IgD-negative memory B cell (primary cell): Measurements from ENCODE around the gene EFNA2. TPM values are rescaled to one million over a fixed set of nuclear protein-coding genes. Genes with fewer than 3 reads are reported as not detected.
"Not testable (repeated sequence)": the region's sequence is repeated elsewhere in the genome, so short reads cannot be mapped to it uniquely, and the experiment has no call there.

ENCODE experiments used
- H3K27ac Mint-ChIP-seq, 3 donors: one replicate each; pipeline ENCODE4 v1.8.0; 2020 to 2022; ENCODE audit warnings: mild to moderate bottlenecking in 3 of 3, mixed read lengths in 3 of 3, moderate library complexity in 1 of 3
- H3K27me3 Mint-ChIP-seq: one replicate; pipeline ENCODE4 v1.8.0; 2021; ENCODE audit warnings: mixed read lengths
- H3K36me3 Mint-ChIP-seq: one replicate; pipeline ENCODE4 v1.8.0; 2020; ENCODE audit warnings: mild to moderate bottlenecking, mixed read lengths
- H3K4me1 Mint-ChIP-seq, 3 donors: one replicate each; pipeline ENCODE4 v1.8.0; 2020 to 2022; ENCODE audit warnings: mixed read lengths in 3 of 3, mild to moderate bottlenecking in 1 of 3
- H3K4me3 Mint-ChIP-seq, 4 donors: one replicate each; pipeline ENCODE4 v1.8.0; 2020 to 2022; ENCODE audit warnings: mild to moderate bottlenecking in 4 of 4, mixed read lengths in 4 of 4, moderate library complexity in 3 of 4
- H3K9me3 Mint-ChIP-seq, 3 donors: one replicate each; pipeline ENCODE4 v1.8.0; 2020 to 2021; ENCODE audit warnings: mixed read lengths in 3 of 3, mild to moderate bottlenecking in 1 of 3
- polyA plus RNA-seq: library from polyadenylated mRNA; unstranded; fragments of 300-500 nt; fragmentation: Illumina TruSeq; gene quantifications from one replicate; pipeline ENCODE4 v1.2.3, GENCODE V29; 2021

EFNA2 gene
- polyA plus RNA-seq, 1 donor from 2014 or later, result not detected

DNA sequence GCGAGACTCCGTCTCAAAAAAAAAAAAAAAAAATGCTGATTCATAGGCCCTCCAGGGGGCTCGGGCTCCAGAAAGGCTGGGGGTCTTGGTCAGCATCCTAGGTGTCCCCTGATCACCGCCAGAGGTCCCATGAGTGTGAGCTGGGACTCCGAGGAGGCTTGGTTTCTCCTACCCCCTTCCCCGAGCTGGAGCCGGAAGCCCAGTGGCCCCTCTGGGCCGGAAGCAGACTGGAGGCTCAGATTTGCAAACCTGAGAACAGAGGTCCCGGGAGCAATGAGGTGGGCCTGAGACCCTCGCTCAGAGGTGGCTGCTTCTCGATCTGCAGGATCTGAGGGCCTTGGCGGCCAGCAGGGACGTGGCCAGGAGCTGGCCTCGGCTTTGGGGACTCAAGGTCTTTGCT, 41.5 kb downstream of the EFNA2 start:
- H3K27ac Mint-ChIP-seq, result no peak overlapping the region
- peaks cover 2% of the 10 kb centered on the region for H3K36me3 Mint-ChIP-seq
- peaks cover 25% of the 10 kb centered on the region for H3K27me3 Mint-ChIP-seq
- no peak overlapping the region for H3K4me3 Mint-ChIP-seq
- no peaks in the 10 kb centered on the region for H3K9me3 Mint-ChIP-seq
- peaks cover 0 to 8% (median 0%) of the 10 kb centered on the region in 3 donors for H3K4me1 Mint-ChIP-seq

DNA sequence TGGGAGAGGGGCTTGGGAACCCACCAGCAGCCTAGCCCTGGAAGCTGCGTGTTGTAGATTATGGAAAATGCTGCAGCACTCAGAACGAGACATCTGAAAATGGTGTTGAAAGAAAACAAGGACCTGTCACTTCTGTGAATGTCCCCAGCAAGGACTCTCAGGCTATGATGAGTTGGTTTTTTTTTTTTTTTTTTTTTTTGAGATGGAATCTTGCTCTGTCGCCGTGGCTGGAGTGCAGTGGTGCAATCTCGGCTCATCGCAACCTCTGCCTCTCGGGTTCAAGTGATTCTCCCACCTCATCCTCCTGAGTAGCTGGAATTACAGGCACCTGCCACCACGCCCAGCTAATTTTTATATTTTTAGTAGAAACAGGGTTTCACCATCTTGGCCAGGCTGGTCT, 46.5 kb downstream of the EFNA2 start:
- not testable (repeated sequence) for H3K27ac Mint-ChIP-seq, H3K4me3 Mint-ChIP-seq, H3K36me3 Mint-ChIP-seq, H3K4me1 Mint-ChIP-seq, H3K27me3 Mint-ChIP-seq, H3K9me3 Mint-ChIP-seq

DNA sequence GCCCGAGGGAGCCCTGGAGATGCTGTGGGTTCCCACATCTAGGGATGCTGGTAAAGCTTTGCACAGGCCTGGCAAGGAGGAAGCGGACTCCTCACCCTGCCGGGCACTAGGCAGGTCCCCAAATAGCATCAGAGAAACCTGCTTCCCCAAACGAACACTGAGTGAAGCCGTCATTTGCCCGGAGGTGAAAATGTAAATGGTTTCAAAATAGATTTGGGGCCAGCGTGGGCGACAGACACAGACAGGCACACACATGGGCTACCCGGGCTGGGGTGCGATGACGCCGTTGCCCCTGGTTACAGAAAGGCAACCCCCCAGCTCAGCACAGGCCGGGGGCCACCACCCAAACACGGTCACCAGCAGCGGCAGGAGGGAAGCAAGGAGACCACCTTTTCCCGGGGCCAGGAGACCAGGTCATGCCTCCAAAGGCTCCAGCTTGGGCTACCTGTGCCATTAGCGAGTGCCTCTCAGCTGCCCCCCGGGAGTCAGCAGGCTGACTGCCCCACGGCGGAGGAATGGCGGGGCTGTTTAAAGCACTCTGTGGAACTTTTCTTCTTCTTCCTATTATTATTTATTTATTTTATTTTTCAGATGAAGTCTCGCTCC, 50.5 kb downstream of the EFNA2 start:
- peaks cover 1% of the 10 kb centered on the region for H3K27me3 Mint-ChIP-seq

DNA sequence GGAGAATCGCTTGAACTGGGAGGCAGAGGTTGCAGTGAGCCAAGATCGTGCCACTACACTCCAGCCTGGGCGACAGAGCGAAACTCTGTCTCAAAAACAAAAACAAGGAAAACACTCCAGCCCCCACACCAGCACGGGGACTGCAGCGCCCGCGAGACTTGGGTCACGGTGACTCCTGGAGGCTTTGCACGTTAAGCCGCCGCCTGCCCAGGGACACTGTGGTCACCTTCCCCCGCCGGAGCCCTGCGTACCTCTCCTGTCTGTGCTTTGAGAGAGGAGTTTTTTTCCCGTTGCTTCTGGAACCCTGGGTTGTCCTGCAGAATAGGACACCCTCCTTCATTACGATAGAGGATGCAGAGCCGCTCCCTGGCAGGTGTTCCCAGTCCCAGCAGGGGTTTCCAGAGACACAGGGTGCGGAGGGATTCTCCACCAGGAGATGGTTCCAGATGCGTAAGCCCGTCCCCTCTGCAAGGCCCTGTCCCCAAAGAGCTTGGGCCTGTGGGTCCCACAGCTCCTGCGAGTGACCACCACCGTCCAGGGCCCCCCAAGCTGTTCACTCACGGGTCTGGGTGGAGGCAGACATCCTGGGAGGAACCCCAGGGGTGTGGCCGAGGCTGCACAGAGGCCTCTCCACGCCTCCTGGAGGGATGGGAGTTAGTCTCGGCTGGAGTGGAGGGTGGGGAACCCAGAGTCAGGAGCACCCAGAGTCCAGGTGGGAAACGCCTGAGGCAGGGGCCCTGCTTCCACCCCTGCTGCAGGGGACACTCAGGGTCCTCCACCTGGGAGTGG, 55.2 kb downstream of the EFNA2 start:
- Mint-ChIP-seq H3K4me3 (no peak overlapping the region), H3K4me1 (peaks cover 11 to 14% (median 13%) of the 10 kb centered on the region in 3 donors), H3K27me3 (peaks cover 1% of the 10 kb centered on the region), H3K9me3 (peaks cover 0 to 2% (median 0%) of the 10 kb centered on the region in 3 donors), H3K27ac (no peak overlapping the region), H3K36me3 (no peaks in the 10 kb centered on the region)

More for the DNA sequence above, 50.5 kb downstream of the EFNA2 start:
- Mint-ChIP-seq H3K4me1 (peaks cover 6 to 11% (median 7%) of the 10 kb centered on the region in 3 donors), H3K9me3 (no peaks in the 10 kb centered on the region), H3K27ac (peak overlapping the region in 2 of 3 donors; percentile 46 to 72), H3K4me3 (peak overlapping the region; percentile 16 to 84 (median 56)), H3K36me3 (no peaks in the 10 kb centered on the region)

DNA sequence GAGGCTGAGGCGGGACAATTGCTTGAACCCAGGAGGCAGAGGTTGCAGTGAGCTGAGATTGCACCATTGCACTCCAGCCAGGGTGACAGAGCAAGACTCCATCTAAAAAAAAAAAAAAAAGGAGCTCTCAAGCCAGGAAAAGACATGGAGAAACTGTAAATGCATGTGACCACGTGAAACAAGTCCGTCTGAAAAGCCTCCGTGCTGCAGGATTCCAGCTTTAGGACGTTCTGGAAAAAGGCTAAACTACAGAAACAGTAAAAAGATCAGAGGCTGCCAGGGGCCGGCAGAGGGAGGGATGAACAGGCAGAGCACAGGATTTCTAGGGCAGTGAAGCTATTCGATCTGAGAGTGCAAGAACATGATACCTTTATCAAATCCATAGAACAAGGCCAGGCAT, 57.4 kb downstream of the EFNA2 start:
- H3K9me3 Mint-ChIP-seq, result peaks cover 0 to 2% (median 0%) of the 10 kb centered on the region in 3 donors
- peaks cover 6 to 9% (median 8%) of the 10 kb centered on the region in 3 donors for H3K4me1 Mint-ChIP-seq
- peak overlapping the region in 1 of 4 donors; percentile 30 for H3K4me3 Mint-ChIP-seq
- no peaks in the 10 kb centered on the region for H3K27me3 Mint-ChIP-seq
- H3K27ac Mint-ChIP-seq, result peak overlapping the region in 1 of 3 donors; percentile 53
- H3K36me3 Mint-ChIP-seq, result no peaks in the 10 kb centered on the region

DNA sequence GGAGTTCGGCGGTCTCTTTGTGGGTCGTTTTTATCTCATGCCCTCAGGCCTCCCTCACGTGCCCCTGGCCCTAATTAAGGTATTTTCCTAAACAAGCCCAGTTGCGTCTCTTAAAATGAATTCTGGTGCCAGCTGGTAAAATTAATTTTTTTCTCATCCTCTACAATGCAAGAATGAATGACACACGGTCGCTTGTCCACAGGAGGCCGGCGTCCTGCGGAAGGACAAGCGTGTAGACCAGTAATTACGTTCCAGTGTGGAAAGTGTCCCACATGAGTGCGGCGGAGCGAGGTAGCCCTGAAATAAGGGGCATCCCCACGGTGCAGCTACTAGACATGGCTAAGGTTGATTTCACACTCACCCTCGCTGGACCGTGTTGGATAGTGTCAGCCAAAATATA, 63.5 kb downstream of the EFNA2 start:
- Mint-ChIP-seq H3K27me3 (no peaks in the 10 kb centered on the region), H3K27ac (peak overlapping the region in 1 of 3 donors; percentile 7), H3K36me3 (no peaks in the 10 kb centered on the region), H3K4me3 (peak overlapping the region in 1 of 4 donors; percentile 40), H3K9me3 (peaks cover 0 to 2% (median 0%) of the 10 kb centered on the region in 3 donors), H3K4me1 (peaks cover 3 to 8% (median 6%) of the 10 kb centered on the region in 3 donors)

DNA sequence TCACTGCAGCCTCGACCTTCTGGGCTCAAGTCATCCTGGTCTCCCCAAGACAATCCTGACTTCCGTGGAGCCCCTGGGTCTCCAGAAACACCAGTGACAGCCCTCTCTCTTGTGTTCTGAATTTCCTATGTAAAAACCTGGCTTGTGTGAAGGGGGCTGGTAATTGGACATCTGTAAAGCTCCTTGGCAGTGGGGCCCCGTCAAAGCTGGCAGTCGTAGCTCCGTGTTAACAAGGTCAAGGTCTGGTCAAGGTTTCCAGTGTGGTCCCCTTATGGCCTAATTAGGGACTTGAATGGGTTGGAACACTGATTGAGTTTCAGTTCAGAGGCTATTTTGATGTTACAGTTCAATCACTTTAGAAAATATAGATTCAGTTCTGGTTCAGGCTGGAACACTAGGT, 65.2 kb downstream of the EFNA2 start:
- Mint-ChIP-seq H3K4me3 (peak overlapping the region in 1 of 4 donors; percentile 87), H3K27ac (peak overlapping the region in 1 of 3 donors; percentile 32), H3K9me3 (no peaks in the 10 kb centered on the region)

More for the DNA sequence above, 65.2 kb downstream of the EFNA2 start:
- peaks cover 0 to 5% (median 4%) of the 10 kb centered on the region in 3 donors for H3K4me1 Mint-ChIP-seq
- no peaks in the 10 kb centered on the region for H3K36me3 Mint-ChIP-seq
- H3K27me3 Mint-ChIP-seq, result no peaks in the 10 kb centered on the region

Other genes with a start within 250 kb of the EFNA2 start
- gene ABCA7, start 245.8 kb upstream of the EFNA2 start, polyA plus RNA-seq, result 21.4 TPM
- 391 TPM for gene ARHGAP45, start 218.7 kb upstream of the EFNA2 start, polyA plus RNA-seq
- 237 TPM for gene POLR2E, start 190.5 kb upstream of the EFNA2 start, polyA plus RNA-seq
- 460 TPM for gene GPX4, start 181.9 kb upstream of the EFNA2 start, polyA plus RNA-seq
- gene SBNO2, start 111.6 kb upstream of the EFNA2 start, polyA plus RNA-seq, result 2.1 TPM
- 14.9 TPM for gene STK11, start 80.1 kb upstream of the EFNA2 start, polyA plus RNA-seq
- not detected for gene CBARP, start 47.9 kb upstream of the EFNA2 start, polyA plus RNA-seq
- gene ATP5F1D, start 44.1 kb upstream of the EFNA2 start, polyA plus RNA-seq, result 339 TPM
- 4.8 TPM for gene MIDN, start 37.3 kb upstream of the EFNA2 start, polyA plus RNA-seq
- 377 TPM for gene CIRBP, start 16.5 kb upstream of the EFNA2 start, polyA plus RNA-seq
- 115 TPM for gene FAM174C, start 10.3 kb upstream of the EFNA2 start, polyA plus RNA-seq
- 233 TPM for gene NDUFS7, start 98.0 kb downstream of the EFNA2 start, polyA plus RNA-seq
- gene GAMT, start 115.7 kb downstream of the EFNA2 start, polyA plus RNA-seq, result 14.3 TPM
- gene DAZAP1, start 121.7 kb downstream of the EFNA2 start, polyA plus RNA-seq, result 7.2 TPM
- 3,226 TPM for gene RPS15, start 152.5 kb downstream of the EFNA2 start, polyA plus RNA-seq
- 0.16 TPM for gene APC2, start 164.2 kb downstream of the EFNA2 start, polyA plus RNA-seq
- gene C19orf25, start 193.3 kb downstream of the EFNA2 start, polyA plus RNA-seq, result 51.1 TPM
- gene PCSK4, start 204.5 kb downstream of the EFNA2 start, polyA plus RNA-seq, result not detected
- 0.24 TPM for gene REEP6, start 205.3 kb downstream of the EFNA2 start, polyA plus RNA-seq
- 0.21 TPM for gene ADAMTSL5, start 227.1 kb downstream of the EFNA2 start, polyA plus RNA-seq
- gene PLK5, start 238.2 kb downstream of the EFNA2 start, polyA plus RNA-seq, result not detected